ENCODE results near the gene GARRE1. TPM values are rescaled to one million over a fixed set of nuclear protein-coding genes. Genes with fewer than 3 reads are reported as not detected.

GARRE1 gene
- total and polyA plus RNA-seq, 2 of the 8 experiments (the other 6 are each of a cell fraction or from before 2014, with no cell fraction given): 16.4 to 23.1 TPM

DNA sequence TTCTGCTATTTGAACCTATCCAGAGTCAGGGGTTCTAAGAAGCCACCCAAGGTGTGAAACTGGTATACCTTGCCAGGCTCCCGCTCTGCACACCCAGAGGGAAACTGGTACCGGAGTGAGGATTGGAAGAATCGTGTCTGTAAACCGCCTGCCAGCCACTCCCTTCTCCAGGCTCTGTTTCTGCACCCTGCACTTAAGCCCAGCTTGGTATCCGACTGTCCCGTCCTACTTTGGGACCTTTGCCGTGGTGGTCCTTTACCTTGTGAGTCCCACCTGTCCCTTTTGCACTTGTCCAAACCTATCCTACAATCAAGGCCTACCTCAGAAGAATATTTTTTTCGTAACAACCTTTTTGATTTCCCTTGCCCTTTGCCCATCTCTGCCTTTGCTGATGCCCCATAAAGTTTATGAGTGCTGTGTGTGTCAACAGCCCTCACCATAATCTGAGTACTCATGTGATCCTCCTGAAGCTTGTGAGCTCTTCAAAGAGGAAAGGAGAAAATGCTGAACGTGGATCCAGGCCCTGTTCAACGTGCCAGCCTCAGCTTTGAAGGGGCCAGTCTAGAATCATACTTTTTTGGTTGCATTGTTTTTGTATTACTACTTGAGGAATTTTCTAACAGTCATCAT is 44.7 kb downstream of the GARRE1 start:
- no peak overlapping the region for H3K14ac ChIP-seq (ENCODE audit: insufficient read length)
- no peak overlapping the region for H3K56ac ChIP-seq (replicated peaks; ENCODE audit: insufficient read length, low read depth, low read length)
- 95% methylated on average over 10 of the region's 10 CpGs; no CpG with 5 or more reads in 1 of the 2 experiments for WGBS, 2 experiments (ENCODE audit: extremely low coverage in 1 of 2, insufficient coverage in 1 of 2, insufficient read length in 1 of 2, insufficient replicate concordance in 2 of 2, low coverage in 1 of 2, low lambda C conversion rate in 2 of 2, missing lambda C conversion rate in 1 of 2)
- no peak overlapping the region for H2BK20ac ChIP-seq (ENCODE audit: low read length)
- DNase-seq (ENCODE audit: low read depth in 1 of 2, low spot score in 2 of 2): no peak
- ChIA-PET POLR2A (ENCODE audit: partially characterized antibody) (no interaction called here), CTCF (ENCODE audit: partially characterized antibody) (interaction anchor here (1.0 kb wide), 2 partner anchors 10 to 58 kb away, joined by 3 read pairs; no protein-coding TSS in a partner anchor)
- no peak overlapping the region for H2BK15ac ChIP-seq (ENCODE audit: low read length)
- TF ChIP-seq JUND (IDR thresholded peaks at IDR 0.05; ENCODE audit: low read length) (no peak), POU5F1 (IDR thresholded peaks at IDR 0.05; ENCODE audit: low read depth, low read length) (no peak)
- H3K27ac ChIP-seq (ENCODE audit: low read depth, low read length): no peak overlapping the region
- no peak overlapping the region for H2AK5ac ChIP-seq (ENCODE audit: low read depth, low read length)
- H3K9ac ChIP-seq (replicated peaks in 1 of 4; ENCODE audit: extremely low read depth in 1 of 4, low read depth in 3 of 4, low read length in 3 of 4): no peak overlapping the region
- no peak overlapping the region for H3K23ac ChIP-seq (ENCODE audit: insufficient read length)
- no peaks in the 10 kb centered on the region for H4K20me1 ChIP-seq (replicated peaks in 1 of 2; ENCODE audit: control insufficient read depth in 1 of 2, insufficient read depth in 2 of 2, low read length in 2 of 2)
- H3K36me3 ChIP-seq (ENCODE audit: control insufficient read depth in 2 of 4, insufficient read depth in 4 of 4, low read length in 3 of 4): peaks cover 0 to 7% (median 0%) of the 10 kb centered on the region in 4 experiments; a peak in 2 of 8 replicates
- no peaks in the 10 kb centered on the region for H3K4me1 ChIP-seq (replicated peaks in 1 of 4; ENCODE audit: control insufficient read depth in 3 of 4, insufficient read depth in 4 of 4, low read length in 3 of 4)
- no peaks in the 10 kb centered on the region for H3K9me3 ChIP-seq (ENCODE audit: insufficient read depth in 2 of 2, low read depth in 1 of 2, low read length in 1 of 2)
- no peak overlapping the region for H3K18ac ChIP-seq (ENCODE audit: extremely low read depth, low read length)
- H4K5ac ChIP-seq (ENCODE audit: insufficient read length, low read depth, low read length): no peak overlapping the region
- no peak overlapping the region for H4K91ac ChIP-seq (replicated peaks; ENCODE audit: insufficient read length, low read length)
- H3K23me2 ChIP-seq (ENCODE audit: low read depth, low read length): no peaks in the 10 kb centered on the region
- H2BK5ac ChIP-seq (ENCODE audit: low read depth, low read length): no peak overlapping the region
- H2BK120ac ChIP-seq (replicated peaks; ENCODE audit: low read depth, low read length): no peak overlapping the region
- H4K8ac ChIP-seq (ENCODE audit: extremely low read depth, insufficient read depth, low read length): no peak overlapping the region
- no peak overlapping the region for H3K4me2 ChIP-seq (ENCODE audit: insufficient read depth in 1 of 2, low read depth in 2 of 2, low read length in 2 of 2)
- H3K27me3 ChIP-seq (replicated peaks in 1 of 4; ENCODE audit: control insufficient read depth in 3 of 4, extremely low read depth in 1 of 4, insufficient read depth in 3 of 4, low read length in 3 of 4): no peaks in the 10 kb centered on the region
- no peak overlapping the region for H2BK12ac ChIP-seq (ENCODE audit: low read depth, low read length)
- no peaks in the 10 kb centered on the region for H3K79me1 ChIP-seq (ENCODE audit: low read depth, low read length)
- no peaks in the 10 kb centered on the region for H3K79me2 ChIP-seq (ENCODE audit: control insufficient read depth in 1 of 2, insufficient read depth in 2 of 2, low read length in 2 of 2)
- H3K4me3 ChIP-seq (ENCODE audit: extremely low read depth in 1 of 4, insufficient read depth in 2 of 4, low read depth in 3 of 4, low read length in 4 of 4): no peak overlapping the region
- H2AFZ ChIP-seq (ENCODE audit: low read length): no peak overlapping the region
- no peak overlapping the region for H3K4ac ChIP-seq (replicated peaks; ENCODE audit: insufficient read length, low read depth, low read length)
- no peak for FAIRE-seq

Measured in H1 (cell line).